ENCODE measurements around the gene C4BPB. TPM values are rescaled to one million over a fixed set of nuclear protein-coding genes. Genes with fewer than 3 reads are reported as not detected.

C4BPB gene
- total RNA-seq, 4 donors from 2014 or later = 1.6 to 2.7 TPM; not detected in 2

GRCh38 chr1:207055386-207056001 lies 33.2 kb upstream of the C4BPB start:
- Histone ChIP-seq H3K9me3 (no peaks in the 10 kb centered on the region), H3K36me3 (peaks cover 0 to 21% of the 10 kb centered on the region in 2 donors), H3K4me3 (no peak overlapping the region), H3K4me1 (peaks cover 0 to 28% (median 10%) of the 10 kb centered on the region in 3 donors), H3K27ac (no peak overlapping the region), H3K27me3 (no peaks in the 10 kb centered on the region)
- ATAC-seq = no peak
- 71 to 73% methylated on average over 3 of the region's 3 CpGs for WGBS, 2 donors (ENCODE audit: low coverage in 1 of 2)
- TF ChIP-seq, protein P1, sequence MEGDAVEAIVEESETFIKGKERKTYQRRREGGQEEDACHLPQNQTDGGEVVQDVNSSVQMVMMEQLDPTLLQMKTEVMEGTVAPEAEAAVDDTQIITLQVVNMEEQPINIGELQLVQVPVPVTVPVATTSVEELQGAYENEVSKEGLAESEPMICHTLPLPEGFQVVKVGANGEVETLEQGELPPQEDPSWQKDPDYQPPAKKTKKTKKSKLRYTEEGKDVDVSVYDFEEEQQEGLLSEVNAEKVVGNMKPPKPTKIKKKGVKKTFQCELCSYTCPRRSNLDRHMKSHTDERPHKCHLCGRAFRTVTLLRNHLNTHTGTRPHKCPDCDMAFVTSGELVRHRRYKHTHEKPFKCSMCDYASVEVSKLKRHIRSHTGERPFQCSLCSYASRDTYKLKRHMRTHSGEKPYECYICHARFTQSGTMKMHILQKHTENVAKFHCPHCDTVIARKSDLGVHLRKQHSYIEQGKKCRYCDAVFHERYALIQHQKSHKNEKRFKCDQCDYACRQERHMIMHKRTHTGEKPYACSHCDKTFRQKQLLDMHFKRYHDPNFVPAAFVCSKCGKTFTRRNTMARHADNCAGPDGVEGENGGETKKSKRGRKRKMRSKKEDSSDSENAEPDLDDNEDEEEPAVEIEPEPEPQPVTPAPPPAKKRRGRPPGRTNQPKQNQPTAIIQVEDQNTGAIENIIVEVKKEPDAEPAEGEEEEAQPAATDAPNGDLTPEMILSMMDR (IDR thresholded peaks at IDR 0.05) = no peak
- TF ChIP-seq EP300 (IDR thresholded peaks at IDR 0.05) (no peak), POLR2AphosphoS5 (IDR thresholded peaks at IDR 0.05) (no peak), POLR2A (IDR thresholded peaks at IDR 0.05) (no peak)

- no peak overlapping the region for H3K27ac ChIP-seq
- 85 to 87% methylated on average over 3 to 4 of the region's 6 CpGs for WGBS, 2 donors (ENCODE audit: low coverage in 1 of 2)
- H3K36me3 ChIP-seq = peaks cover 0 to 29% of the 10 kb centered on the region in 2 donors
- H3K4me1 ChIP-seq = peaks cover 0 to 20% (median 5%) of the 10 kb centered on the region in 3 donors
- no peak overlapping the region for H3K4me3 ChIP-seq
- TF ChIP-seq, protein P1 (IDR thresholded peaks at IDR 0.05) = no peak
- TF ChIP-seq EP300 (IDR thresholded peaks at IDR 0.05) (no peak), POLR2AphosphoS5 (IDR thresholded peaks at IDR 0.05) (no peak), POLR2A (IDR thresholded peaks at IDR 0.05) (no peak)
- ATAC-seq = no peak
- no peaks in the 10 kb centered on the region for H3K9me3 ChIP-seq
- no peaks in the 10 kb centered on the region for H3K27me3 ChIP-seq
Measured at GRCh38 chr1:207056673-207057072, 32.0 kb upstream of the C4BPB start.

DNA sequence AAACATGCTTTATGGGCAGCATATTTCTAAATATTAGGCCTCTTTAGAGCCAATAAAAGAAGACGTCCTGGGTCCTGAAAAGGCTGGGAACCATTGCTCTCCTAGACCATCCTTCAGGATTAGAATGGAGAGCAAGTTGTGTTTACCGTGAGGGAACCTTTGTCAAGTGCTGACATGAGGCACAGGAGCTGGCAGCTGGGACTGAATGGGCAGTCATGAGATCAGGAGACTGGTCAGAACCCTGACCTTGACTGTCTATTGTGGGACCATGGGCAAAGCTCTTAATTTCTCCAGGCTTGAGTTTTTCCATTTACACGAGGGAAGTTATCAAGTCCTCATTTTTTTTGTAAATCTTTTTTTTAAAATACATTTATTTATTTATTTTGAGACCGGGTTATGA lies 30.4 kb upstream of the C4BPB start:
- Histone ChIP-seq H3K4me3 (no peak overlapping the region), H3K9me3 (no peaks in the 10 kb centered on the region), H3K27ac (no peak overlapping the region), H3K27me3 (no peaks in the 10 kb centered on the region), H3K4me1 (peaks cover 0 to 10% (median 0%) of the 10 kb centered on the region in 3 donors), H3K36me3 (peaks cover 0 to 44% of the 10 kb centered on the region in 2 donors)
- TF ChIP-seq POLR2AphosphoS5 (IDR thresholded peaks at IDR 0.05) = no peak
- TF ChIP-seq, protein P1 (IDR thresholded peaks at IDR 0.05) = no peak
- TF ChIP-seq POLR2A (IDR thresholded peaks at IDR 0.05) = no peak
- no peak for TF ChIP-seq EP300 (IDR thresholded peaks at IDR 0.05)
- ATAC-seq = no peak
- 74 to 83% methylated on average over 1 to 4 of the region's 4 CpGs for WGBS, 2 donors (ENCODE audit: low coverage in 1 of 2)

GRCh38 chr1:207058878-207059867 lies 29.5 kb upstream of the C4BPB start:
- TF ChIP-seq, protein P1 (IDR thresholded peaks at IDR 0.05) = no peak
- no peak for TF ChIP-seq EP300 (IDR thresholded peaks at IDR 0.05)
- no peak for TF ChIP-seq POLR2A (IDR thresholded peaks at IDR 0.05)
- no peak for TF ChIP-seq POLR2AphosphoS5 (IDR thresholded peaks at IDR 0.05)
- H3K27me3 ChIP-seq = no peaks in the 10 kb centered on the region
- 76% methylated on average over 6 of the region's 6 CpGs; no CpG with 5 or more reads in 1 of the 2 donors for WGBS, 2 donors (ENCODE audit: low coverage in 1 of 2)
- H3K4me3 ChIP-seq = no peak overlapping the region
- ATAC-seq = no peak
- no peaks in the 10 kb centered on the region for H3K9me3 ChIP-seq
- peaks cover 0 to 1% (median 0%) of the 10 kb centered on the region in 3 donors for H3K4me1 ChIP-seq
- H3K27ac ChIP-seq = no peak overlapping the region
- peaks cover 0 to 54% of the 10 kb centered on the region in 2 donors for H3K36me3 ChIP-seq
